HUES64 (cell line): ENCODE data around the gene PNPLA7.
A peak's percentile ranks its signal among the peaks of the same experiment; 100 is the strongest.

Experiments used
- H3K27ac ChIP-seq: 2 replicates; pipeline ENCODE4 v1.7.0; 2013; ENCODE audit warnings: low read depth, low read length, inconsistent platforms
- H3K27me3 ChIP-seq: 2 replicates; pipeline ENCODE4 v1.6.1; 2013; ENCODE audit warnings: mild to moderate bottlenecking, low read length; ENCODE audit not compliant: insufficient read depth
- H3K36me3 ChIP-seq: 2 replicates; pipeline ENCODE4 v1.6.1; 2013; ENCODE audit warnings: mild to moderate bottlenecking, low read length; ENCODE audit not compliant: insufficient read depth
- H3K4me1 ChIP-seq: 2 replicates; pipeline ENCODE4 v1.6.1; 2013; ENCODE audit warnings: mild to moderate bottlenecking, low read length, moderate library complexity; ENCODE audit not compliant: insufficient read depth
- H3K4me3 ChIP-seq: 2 replicates; pipeline ENCODE4 v1.5.1; 2013; ENCODE audit warnings: mild to moderate bottlenecking, low read length, moderate library complexity
- H3K9ac ChIP-seq: 2 replicates; pipeline ENCODE4 v1.6.1; 2013; ENCODE audit warnings: mild to moderate bottlenecking, low read depth, low read length
- H3K9me3 ChIP-seq: 2 replicates; pipeline ENCODE4 v1.6.1; 2013; ENCODE audit warnings: low read depth, low read length; ENCODE audit not compliant: insufficient read depth
- WGBS: fragments of 150-250, 120-280 bp; methylation state at CpG from one replicate; pipeline ENCODE4 v1.1.7; 2013; ENCODE audit warnings: missing lambda C conversion rate; 5-methylcytosine and 5-hydroxymethylcytosine counted together

Gene PNPLA7

GRCh38 chr9:137448602-137448962 lies 101.6 kb downstream of the PNPLA7 start:
- Histone ChIP-seq H3K9ac (no peak overlapping the region), H3K27ac (no peak overlapping the region), H3K36me3 (peaks cover 23% of the 10 kb centered on the region), H3K9me3 (no peaks in the 10 kb centered on the region), H3K27me3 (no peaks in the 10 kb centered on the region), H3K4me1 (0 out of 2 replicates have a peak, but pooled peaks cover 3% of the 10 kb centered on the region), H3K4me3 (no peak overlapping the region)
- 95% methylated on average over 16 of the region's 16 CpGs for WGBS

GRCh38 chr9:137447722-137448601 lies 102.2 kb downstream of the PNPLA7 start:
- 0 out of 2 replicates have a peak, but pooled peaks cover 3% of the 10 kb centered on the region for H3K4me1 ChIP-seq
- H3K9ac ChIP-seq, result no peak overlapping the region
- H3K4me3 ChIP-seq, result no peak overlapping the region
- WGBS, result 93% methylated on average over 27 of the region's 27 CpGs
- H3K27me3 ChIP-seq, result no peaks in the 10 kb centered on the region
- no peak overlapping the region for H3K27ac ChIP-seq
- H3K9me3 ChIP-seq, result no peaks in the 10 kb centered on the region
- H3K36me3 ChIP-seq, result peaks cover 21% of the 10 kb centered on the region

- H3K27me3 ChIP-seq, result peaks cover 6% of the 10 kb centered on the region; the same call in 1 of the 2 replicates
- no peak overlapping the region; the same call in 1 of the 2 replicates for H3K9ac ChIP-seq
- 92% methylated on average over 21 of the region's 21 CpGs for WGBS
- no peaks in the 10 kb centered on the region for H3K9me3 ChIP-seq
- peaks cover 3% of the 10 kb centered on the region; the same call in 1 of the 2 replicates for H3K4me1 ChIP-seq
- H3K4me3 ChIP-seq, result no peak overlapping the region
- no peak overlapping the region for H3K27ac ChIP-seq
- peaks cover 15% of the 10 kb centered on the region for H3K36me3 ChIP-seq
Observed at GRCh38 chr9:137446851-137447471, 103.2 kb downstream of the PNPLA7 start.

GRCh38 chr9:137445930-137446431 lies 104.2 kb downstream of the PNPLA7 start:
- Histone ChIP-seq H3K27ac (no peak overlapping the region), H3K36me3 (peaks cover 15% of the 10 kb centered on the region), H3K27me3 (peaks cover 7% of the 10 kb centered on the region; the same call in 1 of the 2 replicates), H3K9me3 (no peaks in the 10 kb centered on the region), H3K4me3 (no peak overlapping the region), H3K9ac (no peak overlapping the region), H3K4me1 (peaks cover 3% of the 10 kb centered on the region; the same call in 1 of the 2 replicates)
- 88% methylated on average over 19 of the region's 19 CpGs for WGBS

- Histone ChIP-seq H3K27ac (no peak overlapping the region), H3K9me3 (no peaks in the 10 kb centered on the region), H3K27me3 (peaks cover 7% of the 10 kb centered on the region; the same call in 1 of the 2 replicates), H3K4me1 (peaks cover 3% of the 10 kb centered on the region; the same call in 1 of the 2 replicates), H3K36me3 (peaks cover 15% of the 10 kb centered on the region), H3K4me3 (no peak overlapping the region), H3K9ac (no peak overlapping the region)
- WGBS, result 33% methylated on average over 12 of the region's 14 CpGs
Observed at GRCh38 chr9:137445275-137445807, 104.9 kb downstream of the PNPLA7 start.

- Histone ChIP-seq H3K36me3 (peaks cover 7% of the 10 kb centered on the region; the same call in 1 of the 2 replicates), H3K27me3 (peaks cover 7% of the 10 kb centered on the region; the same call in 1 of the 2 replicates), H3K9ac (no peak overlapping the region), H3K4me3 (no peak overlapping the region), H3K9me3 (no peaks in the 10 kb centered on the region), H3K27ac (no peak overlapping the region), H3K4me1 (peaks cover 3% of the 10 kb centered on the region; the same call in 1 of the 2 replicates)
- WGBS, result 88% methylated on average over 14 of the region's 14 CpGs
Observed at GRCh38 chr9:137444106-137444790, 106.0 kb downstream of the PNPLA7 start.

GRCh38 chr9:137441935-137442321 lies 108.3 kb downstream of the PNPLA7 start:
- no peaks in the 10 kb centered on the region for H3K9me3 ChIP-seq
- 8% methylated on average over 6 of the region's 7 CpGs for WGBS
- peaks cover 3% of the 10 kb centered on the region; the same call in 1 of the 2 replicates for H3K4me1 ChIP-seq
- H3K36me3 ChIP-seq, result no peaks in the 10 kb centered on the region
- H3K4me3 ChIP-seq, result peak overlapping the region; percentile 38; the same call in 1 of the 2 replicates
- H3K27ac ChIP-seq, result no peak overlapping the region
- H3K9ac ChIP-seq, result no peak overlapping the region
- peaks cover 7% of the 10 kb centered on the region; the same call in 1 of the 2 replicates for H3K27me3 ChIP-seq

GRCh38 chr9:137441289-137441934 lies 108.8 kb downstream of the PNPLA7 start, which contains the start of gene ENTPD8:
TSS of gene ENTPD8 (minus strand) at chr9:137441357. CDS start at chr9:137438285, 3,072 bp downstream.
- Histone ChIP-seq H3K27me3 (peaks cover 7% of the 10 kb centered on the region; the same call in 1 of the 2 replicates), H3K9me3 (no peaks in the 10 kb centered on the region), H3K27ac (no peak within 1 kb of the TSS), H3K9ac (no peak within 1 kb of the TSS), H3K4me3 (peak within 1 kb of the TSS; percentile 50), H3K36me3 (no peaks in the 10 kb centered on the region), H3K4me1 (peaks cover 3% of the 10 kb centered on the region; the same call in 1 of the 2 replicates)
- 2% methylated on average over 54 of the region's 62 CpGs for WGBS

GRCh38 chr9:137439158-137439714 lies 111.0 kb downstream of the PNPLA7 start:
- no peak overlapping the region for H3K27ac ChIP-seq
- no peak overlapping the region for H3K9ac ChIP-seq
- H3K4me3 ChIP-seq, result no peak overlapping the region
- H3K36me3 ChIP-seq, result no peaks in the 10 kb centered on the region
- WGBS, result 87% methylated on average over 18 of the region's 18 CpGs
- no peaks in the 10 kb centered on the region for H3K9me3 ChIP-seq
- H3K4me1 ChIP-seq, result no peaks in the 10 kb centered on the region; the same call in 1 of the 2 replicates
- peaks cover 7% of the 10 kb centered on the region; the same call in 1 of the 2 replicates for H3K27me3 ChIP-seq
